Measurements from ENCODE around the gene SFMBT2.
"Not testable (repeated sequence)": the region's sequence is repeated elsewhere in the genome, so short reads cannot be mapped to it uniquely, and the experiment has no call there.

The SFMBT2 gene

GRCh38 chr10:7400068-7400715 lies 10.6 kb downstream of the SFMBT2 start:
- no peak for DNase-seq

DNA sequence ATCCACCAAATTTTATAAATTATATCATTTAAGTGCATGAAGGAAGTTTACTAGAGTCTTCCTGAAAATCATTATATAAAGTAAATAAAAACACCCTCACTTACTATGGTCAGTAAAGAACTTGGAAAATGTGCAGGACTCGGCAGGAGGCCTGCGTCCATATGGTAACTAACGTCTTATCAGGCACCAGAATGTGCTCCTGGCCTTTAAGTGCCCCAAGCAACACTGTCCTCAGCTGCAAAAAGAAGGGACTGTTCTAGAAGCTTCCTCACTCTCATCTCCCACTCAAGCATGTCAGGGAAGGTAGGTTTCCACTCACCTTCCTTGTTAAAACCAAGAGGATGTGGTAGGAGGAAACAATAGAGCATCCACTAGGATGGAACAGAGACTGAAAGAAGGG lies 11.3 kb downstream of the SFMBT2 start:
- no peak for DNase-seq

GRCh38 chr10:7397049-7398035 lies 13.5 kb downstream of the SFMBT2 start:
- DNase-seq, result no peak

DNA sequence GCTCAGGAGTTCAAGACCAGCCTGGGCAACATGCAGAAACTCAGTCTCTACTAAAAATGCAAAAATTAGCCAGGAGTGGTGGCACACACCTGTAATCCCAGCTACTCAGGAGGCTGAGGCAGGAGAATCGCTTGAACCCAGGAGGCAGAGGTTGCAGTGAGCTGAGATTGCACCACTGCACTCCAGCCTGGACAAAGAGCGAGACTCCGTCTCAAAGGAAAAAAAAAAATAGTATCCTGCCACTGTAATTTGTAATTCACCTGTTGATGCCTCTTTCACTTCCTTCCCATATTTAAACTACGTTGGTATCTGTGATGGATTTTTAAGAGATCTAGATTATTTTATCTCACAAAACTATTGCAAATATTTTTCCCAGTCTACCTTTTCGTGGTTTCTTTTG lies 18.5 kb downstream of the SFMBT2 start:
- DNase-seq, result not testable (repeated sequence)

DNA sequence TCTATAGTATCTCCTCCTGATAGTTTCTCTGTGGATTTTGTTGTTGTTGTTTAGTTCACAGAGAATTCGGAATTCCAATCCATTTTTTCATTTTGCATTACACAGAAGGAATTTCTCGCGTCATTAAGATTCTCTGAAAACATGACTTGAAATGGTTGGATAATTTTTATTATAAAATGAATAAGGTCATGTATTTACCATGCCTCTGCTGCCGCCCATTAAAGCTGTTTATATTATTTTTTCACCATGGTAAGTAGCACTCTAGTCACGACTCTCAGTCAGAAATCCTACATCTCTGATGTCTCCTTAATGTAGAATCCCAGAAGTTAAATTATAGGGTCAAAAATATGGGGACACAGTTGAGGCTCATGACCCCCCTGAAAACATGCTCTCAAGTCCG lies 19.1 kb downstream of the SFMBT2 start:
- DNase-seq, result no peak

GRCh38 chr10:7390689-7391110 lies 20.1 kb downstream of the SFMBT2 start:
- not testable (repeated sequence) for DNase-seq

GRCh38 chr10:7389844-7390243 lies 21.0 kb downstream of the SFMBT2 start:
- no peak for DNase-seq

DNA sequence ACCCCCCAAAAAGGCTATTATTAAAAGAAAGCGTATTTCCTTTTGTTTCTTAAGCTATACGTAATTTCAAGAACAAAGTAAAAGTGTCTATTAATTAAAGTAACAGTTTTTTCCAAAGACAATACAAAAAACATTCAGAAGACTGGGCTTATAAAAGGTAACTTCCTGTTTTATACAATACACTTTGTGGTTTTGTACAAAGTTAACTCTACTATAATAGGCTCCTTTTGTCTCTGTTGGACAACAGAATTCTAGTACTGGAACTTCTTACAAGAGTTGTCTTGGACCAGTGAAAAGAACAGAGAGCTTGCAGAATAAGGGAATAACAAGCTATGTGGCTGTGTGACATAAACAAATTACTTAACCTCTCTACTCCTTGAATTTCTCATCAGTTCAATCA lies 21.5 kb downstream of the SFMBT2 start:
- DNase-seq, result no peak

- DNase-seq, result peak; percentile 31
These were observed 22.2 kb downstream of the SFMBT2 start for GRCh38 chr10:7388602-7389001.

GRCh38 chr10:7388149-7388548 lies 22.7 kb downstream of the SFMBT2 start:
- not testable (repeated sequence) for DNase-seq

DNA sequence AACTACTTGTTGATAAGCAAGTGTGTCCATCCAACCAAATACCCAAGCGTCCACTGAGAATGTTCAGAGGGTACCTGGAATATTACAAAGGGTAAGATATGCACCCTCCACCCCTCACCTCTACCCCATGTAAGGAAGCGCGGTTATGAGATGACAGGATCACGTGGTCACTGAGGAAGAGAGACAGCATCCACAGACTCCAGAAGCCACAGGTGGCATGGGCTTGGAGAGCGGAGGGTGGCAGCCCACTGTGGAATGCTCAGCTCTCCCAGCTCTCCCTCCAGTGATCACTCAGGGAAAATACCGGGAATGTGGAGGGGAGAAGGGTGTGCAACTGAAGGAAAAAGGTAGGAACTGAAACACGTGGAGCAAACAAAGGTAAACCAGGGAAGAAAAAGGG lies 25.7 kb downstream of the SFMBT2 start:
- DNase-seq, result no peak

DNA sequence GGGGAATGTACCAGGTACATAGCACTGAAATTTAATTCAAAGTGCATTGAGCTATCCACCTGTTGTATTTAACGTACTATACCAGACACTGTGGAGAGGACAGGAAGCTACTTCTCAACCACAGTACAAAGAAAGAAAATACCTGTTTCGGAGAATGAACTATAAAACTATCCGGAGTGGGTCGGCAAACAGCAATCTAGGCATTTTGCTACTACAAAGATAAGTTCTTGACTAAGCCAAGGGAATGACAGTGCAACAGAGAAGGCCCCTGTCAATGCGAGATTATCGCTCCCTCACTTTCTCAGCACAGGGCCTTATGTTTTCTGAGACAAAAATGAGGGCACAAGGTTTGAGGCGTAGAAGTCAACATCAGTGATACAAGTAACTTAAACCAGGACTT lies 27.4 kb downstream of the SFMBT2 start:
- DNase-seq, result no peak

GRCh38 chr10:7380704-7381241 lies 30.1 kb downstream of the SFMBT2 start:
- no peak for DNase-seq

DNA sequence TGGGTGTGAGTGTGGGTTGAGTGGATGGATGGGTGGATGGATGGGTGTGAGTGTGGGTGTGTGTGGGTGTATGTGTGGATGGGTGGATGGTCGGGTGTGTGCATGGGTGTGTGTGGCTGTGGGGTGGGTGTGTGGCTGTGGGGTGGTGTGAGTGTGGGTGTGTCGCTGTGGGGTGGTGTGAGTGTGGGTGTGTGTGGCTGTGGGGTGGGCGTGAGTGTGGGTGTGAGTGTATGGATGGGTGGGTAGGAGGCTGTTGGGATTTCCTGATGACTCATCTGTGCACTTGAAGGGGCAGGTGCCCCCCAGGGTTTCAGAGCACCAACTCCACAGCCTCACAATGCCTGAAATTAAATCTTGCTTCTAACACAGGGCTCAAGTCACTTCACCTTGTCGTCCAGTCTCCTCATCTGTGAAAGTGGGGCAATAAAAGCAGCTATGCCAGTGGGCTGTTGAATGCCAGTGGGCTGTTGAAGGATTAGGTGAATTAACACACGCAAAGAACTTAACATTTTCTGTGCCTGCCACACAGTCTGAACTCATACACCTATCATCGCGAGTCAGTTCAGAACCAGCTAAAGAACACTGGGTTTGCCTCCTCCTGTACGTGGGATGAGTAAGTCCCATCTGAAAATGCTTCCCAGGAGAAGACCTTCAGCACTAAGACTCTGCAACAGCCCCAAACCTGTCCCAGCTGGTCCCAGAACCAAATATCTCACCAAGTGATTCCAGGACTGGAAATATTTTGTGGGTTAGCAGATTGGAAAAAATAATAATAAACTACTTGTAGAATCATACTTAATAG lies 32.0 kb downstream of the SFMBT2 start:
- peak; percentile 24 for DNase-seq

GRCh38 chr10:7377614-7378248 lies 33.1 kb downstream of the SFMBT2 start:
- no peak for DNase-seq

GRCh38 chr10:7374795-7375194 lies 36.0 kb downstream of the SFMBT2 start:
- DNase-seq, result no peak

DNA sequence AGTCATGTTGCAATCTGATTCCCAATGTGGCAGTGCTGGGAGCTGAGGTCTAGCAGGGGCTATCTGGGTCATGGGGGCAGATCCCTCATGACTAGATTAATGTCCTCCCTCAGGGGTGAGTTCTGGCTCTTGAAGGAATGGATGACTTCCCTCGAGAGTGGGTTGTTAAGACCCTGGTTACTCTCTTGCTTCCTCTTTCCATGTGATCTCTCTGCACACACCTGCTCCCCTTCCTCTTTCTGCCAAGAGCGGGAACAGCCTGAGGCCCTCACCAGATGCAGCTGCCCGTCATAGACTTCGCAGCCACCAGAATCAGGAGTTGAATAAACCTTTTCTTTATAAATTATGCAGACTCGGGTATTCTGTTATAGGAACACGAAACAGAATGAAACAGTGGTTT lies 37.8 kb downstream of the SFMBT2 start:
- no peak for DNase-seq

DNA sequence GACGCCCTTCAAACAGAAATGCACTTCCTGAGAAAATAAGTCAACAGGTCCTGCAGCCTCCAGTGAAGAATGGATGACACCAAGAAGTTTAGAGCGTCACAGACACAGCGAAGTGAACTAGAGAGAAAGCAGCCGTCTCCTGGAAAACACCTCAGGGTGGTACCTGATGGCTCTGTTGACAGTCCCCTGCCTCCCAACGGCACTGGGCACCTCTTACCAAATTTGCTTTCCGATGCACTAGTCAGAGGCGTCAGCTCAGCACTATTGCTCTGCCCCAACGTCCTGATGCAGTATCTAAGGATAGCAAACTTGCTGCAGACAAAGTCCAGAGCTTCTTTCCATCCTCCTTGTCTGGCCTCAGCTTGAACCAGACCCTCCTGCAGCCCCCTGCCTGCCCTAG lies 38.3 kb downstream of the SFMBT2 start:
- DNase-seq, result no peak

DNA sequence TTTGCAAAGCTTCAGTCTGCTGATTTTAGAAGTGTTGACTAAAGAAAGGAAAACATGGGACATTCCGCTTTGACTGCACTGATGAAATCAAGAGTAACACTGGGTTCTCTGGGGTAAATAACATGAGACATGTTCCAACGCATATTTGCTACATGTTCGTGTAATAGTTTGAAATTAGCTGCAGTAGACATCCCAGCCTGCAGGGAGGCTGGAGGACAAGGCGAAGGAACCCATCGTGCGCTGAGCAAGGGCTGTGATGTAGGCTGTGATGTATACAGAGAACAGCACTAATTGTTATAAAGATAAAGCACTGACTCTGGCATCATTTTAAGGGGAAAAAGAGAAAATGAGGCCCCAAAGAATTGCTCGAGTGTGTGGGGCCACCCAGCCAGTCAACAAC lies 40.3 kb downstream of the SFMBT2 start:
- no peak for DNase-seq

- DNase-seq, result no peak
These were observed 45.6 kb downstream of the SFMBT2 start for GRCh38 chr10:7365027-7365745.

DNA sequence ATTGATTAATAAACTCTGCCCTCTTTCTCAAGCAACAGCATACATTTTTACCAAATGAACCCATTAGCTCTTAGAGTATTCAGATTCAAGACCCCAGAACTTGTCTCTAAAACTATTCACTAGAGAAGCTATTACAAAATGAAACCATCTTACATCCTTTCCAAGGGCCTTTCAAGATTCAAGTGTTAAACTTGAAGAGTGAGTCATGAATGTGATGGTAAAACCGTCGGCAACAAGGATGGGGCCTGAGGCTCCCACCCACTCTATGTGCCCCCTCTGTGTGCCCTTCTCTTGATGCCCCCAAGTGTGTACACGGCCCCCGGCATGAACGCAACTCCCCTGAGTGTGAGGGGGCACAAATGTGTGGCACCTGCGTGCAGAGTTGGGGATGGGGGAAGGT lies 46.4 kb downstream of the SFMBT2 start:
- no peak for DNase-seq

DNA sequence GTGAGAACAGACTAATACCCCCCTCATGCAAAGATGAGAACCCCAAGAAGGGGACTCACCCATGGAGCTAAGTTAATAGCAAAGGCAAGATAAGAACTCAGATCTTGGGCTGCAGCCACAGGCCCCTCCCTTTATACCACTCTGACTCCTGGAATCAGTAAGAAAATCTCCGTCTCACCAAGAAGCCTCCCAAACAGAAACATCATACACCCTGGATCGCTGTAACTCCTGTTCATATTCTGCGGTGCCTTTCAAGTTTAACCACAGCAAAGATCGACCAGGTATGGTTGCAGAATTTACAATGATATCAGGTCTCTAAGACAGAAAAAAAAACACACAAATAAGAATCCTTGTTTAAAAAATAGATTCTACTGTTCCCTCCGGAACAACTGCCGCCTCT lies 47.1 kb downstream of the SFMBT2 start:
- no peak for DNase-seq
